Measurements from ENCODE around the gene GRIN2C. TPM values are rescaled to one million over a fixed set of nuclear protein-coding genes. Genes with fewer than 3 reads are reported as not detected.
A peak's percentile ranks its signal among the peaks of the same experiment; 100 is the strongest.
"Not testable (repeated sequence)": the region's sequence is repeated elsewhere in the genome, so short reads cannot be mapped to it uniquely, and the experiment has no call there.

Gene GRIN2C
- total RNA-seq (1 to 10 TPM in 1 of 2 donors, under 1 TPM in 1; 0.19 to 1.6 TPM), polyA plus RNA-seq (under 1 TPM in 1 of 2 donors, not detected in 1; 0.03 TPM)
- long read RNA-seq, donor 1, partial matches to known transcripts = 0 of 4 reads
- long read RNA-seq, donor 1, other reads (novel, unspliced or antisense) = 4 of 4 reads
- long read RNA-seq, donor 2, partial matches to known transcripts = 0 of 1 reads
- long read RNA-seq, donor 2, other reads (novel, unspliced or antisense) = 1 of 1 reads

DNA sequence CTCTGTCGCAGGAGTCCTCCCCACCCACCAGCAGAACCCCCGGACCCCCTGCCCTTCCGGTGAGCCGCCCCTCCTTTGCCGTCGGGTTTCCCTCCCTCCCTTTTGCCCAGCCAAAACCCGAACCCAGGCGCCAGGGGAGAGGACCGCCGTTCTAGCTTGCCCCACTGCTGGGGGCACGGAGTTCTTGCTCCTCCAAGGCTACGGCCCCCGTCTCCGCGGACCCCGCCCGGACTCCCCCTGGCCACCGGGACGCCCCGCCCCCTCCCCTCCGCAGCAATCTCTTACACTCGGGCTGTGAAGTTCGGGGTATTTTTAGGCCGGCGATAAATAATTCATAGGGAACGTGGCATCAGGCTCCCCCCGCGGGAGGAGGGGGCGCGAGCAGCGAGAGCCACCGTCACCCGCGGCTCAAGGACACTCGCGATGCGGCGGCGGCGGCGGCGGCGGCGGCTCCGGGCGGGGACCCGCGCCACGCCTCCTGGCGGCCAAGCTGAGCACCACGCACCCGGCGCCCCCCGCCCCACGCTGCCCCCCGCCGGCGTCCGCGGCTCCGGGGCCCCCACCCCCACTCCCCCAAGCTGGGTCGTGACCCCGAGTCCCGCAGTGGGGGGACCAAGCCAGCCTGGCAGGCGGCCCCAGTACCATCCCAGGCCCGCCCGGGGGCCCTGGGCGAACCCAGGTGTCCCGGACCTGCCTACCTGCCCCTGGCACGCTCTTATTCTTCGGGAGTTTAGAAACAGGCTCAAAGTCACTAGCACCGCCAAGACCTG, at the start of gene GRIN2C:
Gene GRIN2C, minus strand, starts transcription at position 427 of the 770 bp plus-strand sequence. CDS start 4,793 bp downstream, outside the sequence.
- Histone ChIP-seq H3K4me1 (ENCODE audit: control insufficient read depth in 1 of 2, insufficient read depth in 2 of 2, low read length in 2 of 2) (no peaks in the 10 kb centered on the region), H3K4me3 (ENCODE audit: low read length in 2 of 2) (peak within 1 kb of the TSS in 1 of 2 donors; percentile 8), H3K27ac (ENCODE audit: low read depth in 1 of 2, low read length in 2 of 2) (no peak within 1 kb of the TSS), H3K27me3 (ENCODE audit: control insufficient read depth in 1 of 2, insufficient read depth in 2 of 2, low read length in 1 of 2) (no peaks in the 10 kb centered on the region), H3K36me3 (ENCODE audit: control insufficient read depth in 1 of 2, insufficient read depth in 2 of 2, low read length in 1 of 2) (no peaks in the 10 kb centered on the region), H3K9me3 (ENCODE audit: control insufficient read depth, low read length) (no peaks in the 10 kb centered on the region)
- intact Hi-C loops (cut with DNase I) = loop anchor here in 1 of 2 donors (5.0 kb wide), 1 partner anchor 67 kb away; no protein-coding TSS in a partner anchor
- ATAC-seq (ENCODE audit: low FRiP score) = no peak
- 3% methylated on average over 40 to 72 of the region's 72 CpGs for WGBS, 2 donors
- DNase-seq = no peak

DNA sequence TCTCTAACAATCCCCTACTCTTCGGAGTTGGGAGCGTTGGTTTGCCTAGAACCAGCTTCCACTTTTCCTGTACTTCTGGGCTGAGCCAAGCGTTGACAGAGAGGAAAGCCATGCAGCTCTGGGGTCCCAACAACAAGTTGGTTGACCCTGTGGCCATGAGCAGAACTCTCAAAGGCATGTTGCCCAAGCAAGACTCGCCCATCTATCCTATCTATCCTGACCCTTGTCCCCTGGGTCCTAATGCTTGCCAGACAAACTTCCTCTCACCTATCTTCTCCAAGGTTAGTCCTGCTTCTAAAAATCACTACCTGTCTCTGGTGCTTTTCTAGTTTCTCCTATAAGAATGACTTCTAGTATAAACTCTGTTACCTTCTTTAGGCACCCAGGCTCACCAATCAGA, 49.4 kb upstream of the GRIN2C start:
- H3K27ac ChIP-seq (ENCODE audit: low read depth in 1 of 2, low read length in 2 of 2); H3K36me3 ChIP-seq (ENCODE audit: control insufficient read depth in 1 of 2, insufficient read depth in 2 of 2, low read length in 1 of 2); intact Hi-C loops (cut with DNase I); H3K4me1 ChIP-seq (ENCODE audit: control insufficient read depth in 1 of 2, insufficient read depth in 2 of 2, low read length in 2 of 2); H3K27me3 ChIP-seq (ENCODE audit: control insufficient read depth in 1 of 2, insufficient read depth in 2 of 2, low read length in 1 of 2); H3K4me3 ChIP-seq (ENCODE audit: low read length in 2 of 2); H3K9me3 ChIP-seq (ENCODE audit: control insufficient read depth, low read length); ATAC-seq (ENCODE audit: low FRiP score); DNase-seq: not testable (repeated sequence)
- WGBS, 2 donors = 70 to 72% methylated on average over 4 of the region's 4 CpGs

DNA sequence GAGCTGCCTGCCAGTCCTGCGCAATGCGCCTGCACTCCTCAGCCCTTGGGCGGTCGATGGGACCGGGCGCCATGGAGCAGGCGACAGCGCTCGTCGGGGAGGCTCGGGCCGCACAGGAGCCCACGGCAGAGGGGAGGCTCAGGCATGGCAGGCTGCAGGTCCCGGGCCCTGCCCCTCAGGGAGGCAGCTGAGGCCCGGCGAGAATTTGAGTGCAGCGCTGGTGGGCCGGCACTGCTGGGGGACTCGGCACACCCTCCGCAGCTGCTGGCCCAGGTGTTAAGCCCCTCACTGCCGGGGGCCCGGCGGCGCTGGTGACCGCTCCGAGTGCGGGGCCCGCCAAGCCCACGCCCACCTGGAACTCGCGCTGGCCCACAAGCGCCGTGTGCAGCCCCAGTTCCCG, 47.3 kb upstream of the GRIN2C start:
- ATAC-seq (ENCODE audit: low FRiP score) (no peak), DNase-seq (no peak)
- no peak overlapping the region for H3K4me3 ChIP-seq (ENCODE audit: low read length in 2 of 2)
- H3K27me3 ChIP-seq (ENCODE audit: control insufficient read depth in 1 of 2, insufficient read depth in 2 of 2, low read length in 1 of 2) = no peaks in the 10 kb centered on the region
- no peak overlapping the region for H3K27ac ChIP-seq (ENCODE audit: low read depth in 1 of 2, low read length in 2 of 2)
- H3K9me3 ChIP-seq (ENCODE audit: control insufficient read depth, low read length) = no peaks in the 10 kb centered on the region
- H3K36me3 ChIP-seq (ENCODE audit: control insufficient read depth in 1 of 2, insufficient read depth in 2 of 2, low read length in 1 of 2) = no peaks in the 10 kb centered on the region
- 95 to 98% methylated on average over 25 to 34 of the region's 34 CpGs for WGBS, 2 donors
- no peaks in the 10 kb centered on the region for H3K4me1 ChIP-seq (ENCODE audit: control insufficient read depth in 1 of 2, insufficient read depth in 2 of 2, low read length in 2 of 2)
- intact Hi-C loops (cut with DNase I) = no loop called here

DNA sequence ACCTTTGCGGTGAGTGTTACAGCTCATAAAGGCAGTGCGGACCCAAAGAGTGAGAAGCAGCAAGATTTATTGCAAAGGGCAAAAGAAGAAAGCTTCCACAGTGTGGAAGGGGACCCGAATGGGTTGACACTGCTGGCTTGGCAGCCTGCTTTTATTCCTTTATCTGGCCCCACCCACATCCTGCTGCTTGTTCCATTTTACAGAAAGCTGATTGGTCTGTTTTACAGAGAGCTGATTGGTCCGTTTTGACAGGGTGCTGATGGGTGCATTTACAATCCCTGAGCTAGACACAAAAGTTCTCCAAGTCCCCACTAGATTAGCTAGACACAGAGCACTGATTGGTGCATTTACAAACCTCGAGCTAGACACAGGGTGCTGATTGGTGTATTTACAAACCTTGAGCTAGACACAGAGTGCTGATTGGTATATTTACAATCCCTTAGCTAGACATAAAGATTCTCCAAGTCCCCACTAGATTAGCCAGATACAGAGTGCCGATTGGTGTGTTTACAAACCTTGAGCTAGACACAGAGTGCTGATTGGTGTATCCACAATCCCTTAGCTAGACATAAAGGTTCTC, 46.6 kb upstream of the GRIN2C start:
- H3K36me3 ChIP-seq (ENCODE audit: control insufficient read depth in 1 of 2, insufficient read depth in 2 of 2, low read length in 1 of 2); DNase-seq; H3K4me3 ChIP-seq (ENCODE audit: low read length in 2 of 2); ATAC-seq (ENCODE audit: low FRiP score); H3K27ac ChIP-seq (ENCODE audit: low read depth in 1 of 2, low read length in 2 of 2); H3K9me3 ChIP-seq (ENCODE audit: control insufficient read depth, low read length); H3K27me3 ChIP-seq (ENCODE audit: control insufficient read depth in 1 of 2, insufficient read depth in 2 of 2, low read length in 1 of 2); H3K4me1 ChIP-seq (ENCODE audit: control insufficient read depth in 1 of 2, insufficient read depth in 2 of 2, low read length in 2 of 2); intact Hi-C loops (cut with DNase I): not testable (repeated sequence)
- WGBS, 2 donors = 67% methylated on average over 6 of the region's 6 CpGs

DNA sequence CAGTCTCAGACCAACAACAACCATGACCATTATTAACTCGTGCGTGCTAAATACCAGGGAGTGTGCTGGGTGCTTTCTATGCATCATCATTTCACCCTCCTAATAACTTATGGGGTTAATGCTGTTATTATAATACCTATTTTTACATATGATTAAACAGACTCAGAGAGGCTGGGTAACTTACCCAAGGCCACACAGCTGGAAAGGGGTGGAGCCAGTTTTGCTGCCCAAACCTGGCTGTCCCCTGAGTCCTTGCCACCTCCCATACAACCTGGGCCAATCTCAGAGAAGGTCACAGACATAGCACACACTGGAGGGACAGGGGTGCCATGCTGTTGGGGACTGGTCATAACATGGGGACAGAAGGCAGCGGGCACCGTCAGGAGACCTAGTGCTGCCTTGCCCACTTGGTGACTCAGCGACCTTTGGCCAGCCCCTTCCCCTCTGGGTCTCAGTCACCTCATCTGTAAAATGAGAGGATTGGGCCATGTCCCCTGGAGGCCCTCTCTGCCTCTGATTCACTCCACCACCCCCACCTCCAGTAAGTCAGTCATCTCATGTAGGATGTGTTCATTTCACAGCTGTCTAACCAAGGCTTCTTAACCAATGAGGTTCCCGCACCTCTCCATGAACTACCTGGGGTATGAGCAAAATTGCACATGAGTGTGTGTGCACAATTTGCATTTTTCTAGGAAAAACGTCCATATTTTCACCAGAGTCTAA, 45.2 kb upstream of the GRIN2C start:
- Histone ChIP-seq H3K27ac (ENCODE audit: low read depth in 1 of 2, low read length in 2 of 2) (no peak overlapping the region), H3K9me3 (ENCODE audit: control insufficient read depth, low read length) (no peaks in the 10 kb centered on the region), H3K27me3 (ENCODE audit: control insufficient read depth in 1 of 2, insufficient read depth in 2 of 2, low read length in 1 of 2) (no peaks in the 10 kb centered on the region), H3K4me3 (ENCODE audit: low read length in 2 of 2) (no peak overlapping the region), H3K36me3 (ENCODE audit: control insufficient read depth in 1 of 2, insufficient read depth in 2 of 2, low read length in 1 of 2) (no peaks in the 10 kb centered on the region), H3K4me1 (ENCODE audit: control insufficient read depth in 1 of 2, insufficient read depth in 2 of 2, low read length in 2 of 2) (no peaks in the 10 kb centered on the region)
- DNase-seq (no peak), ATAC-seq (ENCODE audit: low FRiP score) (no peak)
- 73 to 78% methylated on average over 7 of the region's 7 CpGs for WGBS, 2 donors
- intact Hi-C loops (cut with DNase I) = no loop called here

DNA sequence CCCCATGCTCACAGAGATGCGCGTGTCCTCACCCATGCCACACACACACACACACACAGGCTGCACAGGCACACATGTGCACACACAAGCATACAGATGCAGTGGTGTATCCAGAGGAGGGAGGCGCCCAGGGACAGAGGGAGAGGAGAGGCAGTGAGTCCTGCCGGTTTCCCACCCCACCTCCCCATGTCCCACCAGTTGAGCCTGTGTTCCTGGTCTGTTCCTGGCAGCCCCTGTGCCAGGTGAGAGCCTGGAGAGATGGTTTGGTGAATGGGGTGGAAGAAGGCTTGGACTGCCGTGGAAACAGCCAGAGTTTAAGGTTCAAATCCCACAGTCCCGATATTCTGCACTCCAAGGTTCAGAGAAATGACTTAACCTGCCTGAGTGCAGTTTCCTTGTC, 44.0 kb upstream of the GRIN2C start:
- intact Hi-C loops (cut with DNase I) = no loop called here
- no peaks in the 10 kb centered on the region for H3K36me3 ChIP-seq (ENCODE audit: control insufficient read depth in 1 of 2, insufficient read depth in 2 of 2, low read length in 1 of 2)
- no peak overlapping the region for H3K4me3 ChIP-seq (ENCODE audit: low read length in 2 of 2)
- DNase-seq (no peak), ATAC-seq (ENCODE audit: low FRiP score) (no peak)
- H3K27ac ChIP-seq (ENCODE audit: low read depth in 1 of 2, low read length in 2 of 2) = no peak overlapping the region
- no peaks in the 10 kb centered on the region for H3K9me3 ChIP-seq (ENCODE audit: control insufficient read depth, low read length)
- no peaks in the 10 kb centered on the region for H3K27me3 ChIP-seq (ENCODE audit: control insufficient read depth in 1 of 2, insufficient read depth in 2 of 2, low read length in 1 of 2)
- 77 to 79% methylated on average over 6 of the region's 6 CpGs for WGBS, 2 donors
- no peaks in the 10 kb centered on the region for H3K4me1 ChIP-seq (ENCODE audit: control insufficient read depth in 1 of 2, insufficient read depth in 2 of 2, low read length in 2 of 2)

DNA sequence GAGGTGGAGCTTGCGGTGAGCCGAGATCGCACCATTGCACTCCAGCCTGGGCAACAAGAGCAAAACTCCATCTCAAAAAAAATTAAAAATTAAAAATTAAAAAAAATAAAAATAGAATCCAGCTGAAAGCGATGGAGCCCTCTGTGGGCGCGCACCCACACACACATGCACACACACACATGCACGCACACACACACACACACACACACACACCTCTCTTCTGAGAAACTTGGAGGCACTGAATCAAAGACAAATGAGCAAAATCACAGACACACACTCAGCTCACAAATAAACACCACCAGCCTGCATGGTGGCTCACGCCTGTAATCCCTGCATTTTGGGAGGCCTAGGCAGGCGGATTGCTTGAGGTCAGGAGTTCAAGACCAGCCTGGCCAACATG, 43.3 kb upstream of the GRIN2C start:
- WGBS, 2 donors = 83 to 86% methylated on average over 9 of the region's 9 CpGs
- intact Hi-C loops (cut with DNase I) = no loop called here
- ATAC-seq (ENCODE audit: low FRiP score) (no peak), DNase-seq (no peak)
- Histone ChIP-seq H3K27ac (ENCODE audit: low read depth in 1 of 2, low read length in 2 of 2) (no peak overlapping the region), H3K36me3 (ENCODE audit: control insufficient read depth in 1 of 2, insufficient read depth in 2 of 2, low read length in 1 of 2) (no peaks in the 10 kb centered on the region), H3K27me3 (ENCODE audit: control insufficient read depth in 1 of 2, insufficient read depth in 2 of 2, low read length in 1 of 2) (no peaks in the 10 kb centered on the region), H3K4me3 (ENCODE audit: low read length in 2 of 2) (no peak overlapping the region), H3K9me3 (ENCODE audit: control insufficient read depth, low read length) (no peaks in the 10 kb centered on the region), H3K4me1 (ENCODE audit: control insufficient read depth in 1 of 2, insufficient read depth in 2 of 2, low read length in 2 of 2) (no peaks in the 10 kb centered on the region)

DNA sequence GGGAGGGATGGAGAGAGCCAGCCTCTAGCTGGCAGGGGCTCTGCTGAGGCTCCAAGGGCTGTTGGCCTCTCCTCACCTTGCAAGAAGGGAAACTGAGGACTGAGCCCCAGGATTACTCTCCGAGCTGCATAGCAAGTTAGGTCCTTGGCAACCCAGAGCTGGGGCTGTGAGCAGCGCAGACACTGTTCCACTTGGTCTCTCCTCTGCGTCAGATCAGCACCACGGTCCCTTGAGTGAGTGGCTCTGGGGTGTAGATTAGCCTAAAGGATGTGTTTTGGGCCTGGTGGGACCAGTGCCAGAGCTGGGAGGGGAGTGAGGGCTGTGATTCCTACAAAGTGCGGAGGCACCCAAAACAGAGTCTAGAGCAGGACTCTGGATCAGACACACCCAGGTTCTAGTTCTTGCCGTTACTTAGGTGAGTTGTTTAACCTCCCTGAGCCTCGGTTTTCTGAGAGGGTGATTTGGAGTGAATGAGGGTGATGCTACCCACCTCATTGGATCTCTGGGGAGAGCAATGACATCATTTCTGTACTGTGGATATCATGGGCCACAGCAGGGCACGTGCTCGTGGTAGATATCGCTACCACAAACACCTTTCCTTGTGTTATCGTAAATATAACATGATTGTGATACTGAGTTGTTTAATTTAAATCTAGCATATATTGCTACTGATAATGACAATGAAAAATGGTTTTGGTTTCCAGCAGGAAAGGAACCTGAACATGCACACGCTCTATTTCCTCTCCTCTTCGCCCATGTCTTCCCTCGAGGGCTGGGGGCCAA, 41.9 kb upstream of the GRIN2C start:
- H3K4me1 ChIP-seq (ENCODE audit: control insufficient read depth in 1 of 2, insufficient read depth in 2 of 2, low read length in 2 of 2) = no peaks in the 10 kb centered on the region
- no peak overlapping the region for H3K27ac ChIP-seq (ENCODE audit: low read depth in 1 of 2, low read length in 2 of 2)
- no peaks in the 10 kb centered on the region for H3K9me3 ChIP-seq (ENCODE audit: control insufficient read depth, low read length)
- intact Hi-C loops (cut with DNase I) = no loop called here
- DNase-seq = no peak
- H3K4me3 ChIP-seq (ENCODE audit: low read length in 2 of 2) = no peak overlapping the region
- 74 to 82% methylated on average over 14 of the region's 14 CpGs for WGBS, 2 donors
- ATAC-seq (ENCODE audit: low FRiP score) = no peak
- H3K36me3 ChIP-seq (ENCODE audit: control insufficient read depth in 1 of 2, insufficient read depth in 2 of 2, low read length in 1 of 2) = no peaks in the 10 kb centered on the region
- H3K27me3 ChIP-seq (ENCODE audit: control insufficient read depth in 1 of 2, insufficient read depth in 2 of 2, low read length in 1 of 2) = no peaks in the 10 kb centered on the region

All from aorta (tissue), 5 donors.